ENCODE results near the gene PRKCA.

PRKCA gene

GRCh38 chr17:66533572-66533971, 231.2 kb downstream of the PRKCA start:
- TF ChIP-seq, protein P1, sequence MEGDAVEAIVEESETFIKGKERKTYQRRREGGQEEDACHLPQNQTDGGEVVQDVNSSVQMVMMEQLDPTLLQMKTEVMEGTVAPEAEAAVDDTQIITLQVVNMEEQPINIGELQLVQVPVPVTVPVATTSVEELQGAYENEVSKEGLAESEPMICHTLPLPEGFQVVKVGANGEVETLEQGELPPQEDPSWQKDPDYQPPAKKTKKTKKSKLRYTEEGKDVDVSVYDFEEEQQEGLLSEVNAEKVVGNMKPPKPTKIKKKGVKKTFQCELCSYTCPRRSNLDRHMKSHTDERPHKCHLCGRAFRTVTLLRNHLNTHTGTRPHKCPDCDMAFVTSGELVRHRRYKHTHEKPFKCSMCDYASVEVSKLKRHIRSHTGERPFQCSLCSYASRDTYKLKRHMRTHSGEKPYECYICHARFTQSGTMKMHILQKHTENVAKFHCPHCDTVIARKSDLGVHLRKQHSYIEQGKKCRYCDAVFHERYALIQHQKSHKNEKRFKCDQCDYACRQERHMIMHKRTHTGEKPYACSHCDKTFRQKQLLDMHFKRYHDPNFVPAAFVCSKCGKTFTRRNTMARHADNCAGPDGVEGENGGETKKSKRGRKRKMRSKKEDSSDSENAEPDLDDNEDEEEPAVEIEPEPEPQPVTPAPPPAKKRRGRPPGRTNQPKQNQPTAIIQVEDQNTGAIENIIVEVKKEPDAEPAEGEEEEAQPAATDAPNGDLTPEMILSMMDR (IDR thresholded peaks at IDR 0.05; ENCODE audit: low read depth, low read length) = no peak
- no peak for DNase-seq (ENCODE audit: extremely low read depth, low read depth)

GRCh38 chr17:66533986-66534385, 231.6 kb downstream of the PRKCA start:
- DNase-seq (ENCODE audit: extremely low read depth, low read depth) = no peak
- TF ChIP-seq, protein P1 (IDR thresholded peaks at IDR 0.05; ENCODE audit: low read depth, low read length) = no peak

- no peak for DNase-seq (ENCODE audit: extremely low read depth, low read depth)
- TF ChIP-seq, protein P1 (IDR thresholded peaks at IDR 0.05; ENCODE audit: low read depth, low read length) = no peak
These were observed 233.2 kb downstream of the PRKCA start for GRCh38 chr17:66535611-66536010.

GRCh38 chr17:66537502-66537901, 235.1 kb downstream of the PRKCA start:
- TF ChIP-seq, protein P1 (IDR thresholded peaks at IDR 0.05; ENCODE audit: low read depth, low read length) = no peak
- no peak for DNase-seq (ENCODE audit: extremely low read depth, low read depth)

GRCh38 chr17:66538776-66539175, 236.4 kb downstream of the PRKCA start:
- TF ChIP-seq, protein P1 (IDR thresholded peaks at IDR 0.05; ENCODE audit: low read depth, low read length) = no peak
- DNase-seq (ENCODE audit: extremely low read depth, low read depth) = no peak

DNA sequence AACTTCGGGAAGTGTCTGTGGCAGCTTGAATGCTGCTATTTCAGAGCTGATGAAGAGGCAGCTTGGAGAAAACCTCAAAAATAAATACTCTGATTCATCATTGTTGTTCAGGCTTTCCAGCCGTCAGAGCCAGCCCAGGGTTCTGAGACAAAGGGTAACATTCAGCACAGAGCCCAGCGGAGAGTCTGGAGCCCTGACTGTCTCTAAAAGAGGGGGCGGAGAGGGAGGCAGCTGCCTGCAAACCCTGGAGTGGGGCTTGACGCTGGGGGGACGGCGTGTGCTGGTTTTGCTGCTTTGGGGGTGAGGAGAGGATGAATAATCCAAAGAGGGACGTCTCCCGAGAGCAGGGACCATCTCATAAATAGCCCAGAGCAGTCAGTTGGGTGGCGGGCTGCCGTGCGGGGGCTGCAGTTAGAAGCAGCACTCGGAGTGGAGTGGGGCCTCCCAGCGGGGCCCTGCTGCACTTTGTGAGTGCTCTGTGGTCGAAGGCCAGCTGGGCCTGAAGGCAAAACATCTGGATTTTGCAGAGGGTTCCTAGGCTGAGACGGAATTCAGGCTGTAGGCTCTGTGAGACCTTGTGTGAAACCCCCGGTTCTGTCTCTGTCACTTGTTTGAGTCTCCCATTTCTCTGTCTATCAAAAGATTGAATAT, 237.8 kb downstream of the PRKCA start:
- no peak for DNase-seq (ENCODE audit: extremely low read depth, low read depth)

GRCh38 chr17:66541461-66542128, 239.2 kb downstream of the PRKCA start:
- DNase-seq (ENCODE audit: extremely low read depth, low read depth) = no peak
- TF ChIP-seq, protein P1 (IDR thresholded peaks at IDR 0.05; ENCODE audit: low read depth, low read length) = no peak

More for the DNA sequence above, 237.8 kb downstream of the PRKCA start:
- TF ChIP-seq, protein P1 (IDR thresholded peaks at IDR 0.05; ENCODE audit: low read depth, low read length) = no peak

All from AG09319 (cell line).